Left lung (tissue), 10 donors: ENCODE data around the gene TRIM3. TPM values are rescaled to one million over a fixed set of nuclear protein-coding genes. Genes with fewer than 3 reads are reported as not detected.

Source experiments
- ATAC-seq: fragments of 200-7000 bp; cut with Tn5 transposase; one replicate; pipeline ENCODE4 v1.9.1; 2020; ENCODE audit warnings: moderate library complexity
- DNase-seq, 4 donors: peaks; one replicate each; pipeline ENCODE4 v3.0.0-alpha.2; 2013 to 2020
- H3K27ac ChIP-seq, 2 donors: fragments of 200-600 bp; sonication (generic) in 1 of 2; one replicate each; pipeline versions ENCODE4 v1.5.0 to v1.8.0; 2020 to 2021
- H3K27me3 ChIP-seq, 2 donors: fragments of 200-600 bp; sonication (generic) in 1 of 2; one replicate each; pipeline versions ENCODE4 v1.5.0 to v1.8.0; 2020 to 2021
- H3K36me3 ChIP-seq, 2 donors: fragments of 200-600 bp; sonication (generic) in 1 of 2; one replicate each; pipeline versions ENCODE4 v1.5.0 to v1.8.0; 2020 to 2021
- H3K4me1 ChIP-seq, 2 donors: fragments of 200-600 bp; one replicate each; pipeline ENCODE4 v1.8.0; 2021
- H3K4me3 ChIP-seq, 2 donors: fragments of 200-600 bp; sonication (generic) in 1 of 2; one replicate each; pipeline versions ENCODE4 v1.5.0 to v1.8.0; 2020 to 2021; ENCODE audit warnings: mild to moderate bottlenecking in 1 of 2
- H3K9me3 ChIP-seq, 2 donors: fragments of 200-600 bp; sonication (generic) in 1 of 2; one replicate each; pipeline versions ENCODE4 v1.5.0 to v1.8.0; 2020 to 2021
- CTCF ChIP-seq, 2 donors: fragments of 200-600 bp; sonication (generic) in 1 of 2; IDR thresholded peaks; one replicate each; pipeline versions ENCODE4 v1.5.0 to v1.8.0; 2021; ENCODE audit warnings: antibody characterized with exemption in 2 of 2
- intact Hi-C, 2 donors: fragments of 100-400 bp; cut with DNase I; formaldehyde crosslinking; loops; one replicate each; pipeline versions ENCODE4 v1.11.2 to v1.14.2; 2022
- polyA plus RNA-seq, 6 donors: library from polyadenylated mRNA; unstranded; fragments of 120-200 nt; gene quantifications; one replicate each; pipeline ENCODE4 v1.2.1, GENCODE V29; 2013; ENCODE audit not compliant: insufficient read length in 6 of 6
- total RNA-seq, 2 donors: library from RNA; stranded (reverse); fragmentation: NEBNext Ultra II Directional; extraction: Animal tissue kit (Norgen Biotek cat#: 25700); gene quantifications; one replicate each; pipeline ENCODE4 v1.2.1, GENCODE V29; 2021
- donor health status: DM: no; HTN: yes; CAD: no.
- donor health status: DM: no; HTN: no; CAD: no.

The TRIM3 gene
- total and polyA plus RNA-seq, 8 donors: 20.6 to 35.5 (median 24.5) TPM

GRCh38 chr11:6474806-6475500, 1.2 kb upstream of the TRIM3 start:
- ATAC-seq (no peak), DNase-seq (no peak)
- H3K9me3 ChIP-seq: no peaks in the 10 kb centered on the region
- H3K4me3 ChIP-seq: no peak overlapping the region
- peak overlapping the region; percentile 90 to 97 for H3K27ac ChIP-seq
- H3K36me3 ChIP-seq: peaks cover 0 to 30% of the 10 kb centered on the region in 2 donors
- peaks cover 13 to 36% of the 10 kb centered on the region in 2 donors for H3K4me1 ChIP-seq
- intact Hi-C loops: no loop called here
- no peaks in the 10 kb centered on the region for H3K27me3 ChIP-seq
- no peak for TF ChIP-seq CTCF (IDR thresholded peaks at IDR 0.05)

- TF ChIP-seq CTCF (IDR thresholded peaks at IDR 0.05): no peak
- Histone ChIP-seq H3K9me3 (no peaks in the 10 kb centered on the region), H3K36me3 (peaks cover 0 to 30% of the 10 kb centered on the region in 2 donors), H3K27ac (peak overlapping the region; percentile 90 to 97), H3K4me1 (peaks cover 14 to 34% of the 10 kb centered on the region in 2 donors), H3K27me3 (no peaks in the 10 kb centered on the region), H3K4me3 (peak overlapping the region; percentile 51 to 72)
- intact Hi-C loops: no loop called here
- ATAC-seq (no peak), DNase-seq (no peak)
Measured at GRCh38 chr11:6474413-6474792, 662 bp upstream of the TRIM3 start.

GRCh38 chr11:6472934-6473333, 807 bp downstream of the TRIM3 start:
- no peak for TF ChIP-seq CTCF (IDR thresholded peaks at IDR 0.05)
- Histone ChIP-seq H3K27me3 (no peaks in the 10 kb centered on the region), H3K4me1 (peaks cover 22 to 38% of the 10 kb centered on the region in 2 donors), H3K27ac (no peak overlapping the region), H3K4me3 (peak overlapping the region; percentile 64 to 72), H3K9me3 (no peaks in the 10 kb centered on the region), H3K36me3 (peaks cover 0 to 18% of the 10 kb centered on the region in 2 donors)
- DNase-seq (peak in 1 of 4 donors; percentile 31), ATAC-seq (no peak)
- intact Hi-C loops: no loop called here

GRCh38 chr11:6469599-6469998, 4.1 kb downstream of the TRIM3 start:
- Histone ChIP-seq H3K4me1 (peaks cover 20 to 32% of the 10 kb centered on the region in 2 donors), H3K27ac (peak overlapping the region in 1 of 2 donors; percentile 55), H3K36me3 (peaks cover 0 to 14% of the 10 kb centered on the region in 2 donors), H3K9me3 (no peaks in the 10 kb centered on the region), H3K27me3 (no peaks in the 10 kb centered on the region), H3K4me3 (no peak overlapping the region)
- intact Hi-C loops: no loop called here
- no peak for ATAC-seq
- TF ChIP-seq CTCF (IDR thresholded peaks at IDR 0.05): no peak
- DNase-seq: no peak

GRCh38 chr11:6468712-6469495, 4.8 kb downstream of the TRIM3 start:
- no peak for TF ChIP-seq CTCF (IDR thresholded peaks at IDR 0.05)
- intact Hi-C loops: no loop called here
- Histone ChIP-seq H3K27ac (peak overlapping the region in 1 of 2 donors; percentile 55), H3K4me1 (peaks cover 17 to 25% of the 10 kb centered on the region in 2 donors), H3K36me3 (peaks cover 0 to 21% of the 10 kb centered on the region in 2 donors), H3K4me3 (no peak overlapping the region), H3K9me3 (no peaks in the 10 kb centered on the region), H3K27me3 (no peaks in the 10 kb centered on the region)
- ATAC-seq (peak; percentile 76), DNase-seq (peak; percentile 85 to 95 (median 86))
